Naive thymus-derived CD8-positive, alpha-beta T cell (primary cell): ENCODE measurements around the gene GH2. TPM values are rescaled to one million over a fixed set of nuclear protein-coding genes. Genes with fewer than 3 reads are reported as not detected.

Source experiments
- ATAC-seq, 2 donors: fragments of 150-1000 bp; cut with Tn5 transposase in 1 of 2; sonication (Bioruptor Pico), chemical (Tn5 transposase) in 1 of 2; 1 replicate in 1 of 2; 2 replicates in 1 of 2; pipeline ENCODE4 v1.10.0; 2021; ENCODE audit warnings: mild to moderate bottlenecking in 2 of 2, moderate library complexity in 2 of 2
- POLR2A ChIA-PET: fragments of 350-600 bp; sonication (Branson Sonifier 250); formaldehyde crosslinking; loops from one replicate; lab custom pipeline; 2021; ENCODE audit warnings: antibody characterized with exemption; lab: Charles Lee
- DNase-seq, 10 donors: peaks; one replicate each; pipeline versions ENCODE4 v3.0.0 to v3.0.0-alpha.2; 2020 to 2022
- H3K27ac Mint-ChIP-seq, 10 donors: one replicate each; pipeline ENCODE4 v1.8.0; 2020 to 2022; ENCODE audit warnings: mild to moderate bottlenecking in 10 of 10, mixed read lengths in 10 of 10, moderate library complexity in 4 of 10, inconsistent platforms in 1 of 10
- H3K27me3 Mint-ChIP-seq, 5 donors: one replicate each; pipeline ENCODE4 v1.8.0; 2021 to 2022; ENCODE audit warnings: mixed read lengths in 5 of 5
- H3K36me3 Mint-ChIP-seq, 3 donors: one replicate each; pipeline ENCODE4 v1.8.0; 2020 to 2022; ENCODE audit warnings: mixed read lengths in 3 of 3, mild to moderate bottlenecking in 2 of 3, inconsistent platforms in 1 of 3
- H3K4me1 Mint-ChIP-seq, 4 donors: one replicate each; pipeline ENCODE4 v1.8.0; 2021 to 2022; ENCODE audit warnings: mixed read lengths in 4 of 4
- H3K4me3 Mint-ChIP-seq, 10 donors: one replicate each; pipeline ENCODE4 v1.8.0; 2020 to 2022; ENCODE audit warnings: mild to moderate bottlenecking in 10 of 10, mixed read lengths in 10 of 10, moderate library complexity in 6 of 10, inconsistent platforms in 1 of 10
- H3K9me3 Mint-ChIP-seq, 9 donors: one replicate each; pipeline ENCODE4 v1.8.0; 2020 to 2022; ENCODE audit warnings: mixed read lengths in 9 of 9, mild to moderate bottlenecking in 3 of 9, inconsistent platforms in 1 of 9, moderate library complexity in 1 of 9
- polyA plus RNA-seq, 3 donors: library from polyadenylated mRNA; unstranded; fragments of 300-500 nt; fragmentation: Illumina TruSeq; gene quantifications; one replicate each; pipeline ENCODE4 v1.2.3, GENCODE V29; 2021
- total RNA-seq, 8 experiments: library from RNA in 2 of 8; stranded (reverse) in 2 of 8; gene quantifications; one replicate each; pipeline ENCODE4 v1.2.3 and lab custom pipeline; 2021 to 2026

GH2 gene
- total and polyA plus RNA-seq, 5 experiments from 2014 or later = not detected

DNA sequence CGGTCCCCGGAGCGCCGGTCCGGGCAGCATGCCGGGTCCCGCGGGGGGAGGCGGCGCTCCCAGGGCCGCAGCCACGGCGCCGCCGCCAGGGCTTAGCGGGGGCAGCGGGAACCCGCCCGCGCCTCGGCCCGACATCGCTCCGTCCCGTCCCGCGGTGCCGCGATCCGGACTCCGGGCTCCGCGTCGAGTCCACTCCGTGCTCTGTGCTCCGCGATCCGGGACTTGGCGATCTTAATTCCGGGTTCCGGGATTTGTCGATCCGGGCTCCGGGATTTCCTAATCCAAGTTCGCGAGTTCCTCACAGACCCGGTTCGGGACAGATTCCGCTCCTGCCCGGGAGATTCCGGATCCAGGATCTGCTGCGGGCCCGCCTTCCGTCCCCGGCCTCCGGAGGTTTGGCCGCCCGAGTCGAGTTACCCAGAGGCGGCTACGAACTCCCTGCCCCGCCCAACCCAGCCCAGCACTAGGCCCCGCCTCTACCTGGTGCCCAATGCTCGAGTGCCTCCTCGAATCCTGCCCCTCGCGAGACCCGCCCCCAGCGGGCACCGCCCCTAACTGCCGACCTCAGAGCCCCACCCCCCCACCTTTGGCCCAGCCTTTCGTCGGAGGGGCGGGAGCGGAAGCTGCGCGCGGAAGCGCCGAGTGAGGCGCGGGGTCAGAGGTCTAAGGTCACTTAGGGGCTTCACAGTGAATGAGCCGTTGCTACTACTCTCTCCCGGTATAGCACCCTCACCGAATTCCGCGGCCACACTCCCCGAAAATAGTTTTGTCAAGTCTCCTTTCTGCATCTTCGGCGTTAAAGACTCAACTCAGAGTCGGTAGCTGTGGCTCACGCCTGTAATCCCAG is 39.0 kb downstream of the GH2 start, which contains the start of gene SMARCD2:
Gene SMARCD2 (minus strand): TSS at position 146 of the 847 bp plus-strand sequence. CDS start 11 bp downstream, at position 135.
- no peaks in the 10 kb centered on the region for H3K27me3 Mint-ChIP-seq
- H3K9me3 Mint-ChIP-seq = no peaks in the 10 kb centered on the region
- DNase-seq (peak; percentile 94 to 99 (median 98)), ATAC-seq (peak; percentile 86 to 88)
- H3K4me3 Mint-ChIP-seq = peak within 1 kb of the TSS; percentile 90 to 98 (median 94)
- peaks cover 24 to 52% (median 52%) of the 10 kb centered on the region in 4 donors for H3K4me1 Mint-ChIP-seq
- POLR2A ChIA-PET = interaction anchor here (0.7 to 15.6 kb wide), 17 partner anchors 11 to 664 kb away, joined by 3 to 205 read pairs (median 4); partner anchors contain the start of genes CCDC47, CEP95, DDX42 and FTSJ3
- peak within 1 kb of the TSS; percentile 90 to 97 (median 94) for H3K27ac Mint-ChIP-seq
- peaks cover 0 to 4% (median 0%) of the 10 kb centered on the region in 3 donors for H3K36me3 Mint-ChIP-seq

- DNase-seq (peak in 3 of 10 donors; percentile 22 to 32 (median 23)), ATAC-seq (peak in 1 of 2 donors; percentile 32)
- Mint-ChIP-seq H3K4me3 (peak overlapping the region; percentile 90 to 98 (median 94)), H3K36me3 (peaks cover 0 to 6% (median 0%) of the 10 kb centered on the region in 3 donors), H3K4me1 (peaks cover 23 to 53% (median 51%) of the 10 kb centered on the region in 4 donors), H3K27ac (peak overlapping the region; percentile 88 to 96 (median 94)), H3K27me3 (no peaks in the 10 kb centered on the region), H3K9me3 (no peaks in the 10 kb centered on the region)
- POLR2A ChIA-PET = interaction anchor here (0.6 to 15.6 kb wide), 9 partner anchors 12 to 220 kb away, joined by 3 to 205 read pairs (median 5); partner anchors contain the start of genes CCDC47, DDX42, FTSJ3 and LIMD2
Observed at GRCh38 chr17:63842173-63842539, 39.6 kb downstream of the GH2 start.

GRCh38 chr17:63841350-63842172 is 40.2 kb downstream of the GH2 start:
- Mint-ChIP-seq H3K4me3 (peak overlapping the region; percentile 90 to 98 (median 94)), H3K27me3 (no peaks in the 10 kb centered on the region), H3K36me3 (peaks cover 0 to 12% (median 0%) of the 10 kb centered on the region in 3 donors), H3K9me3 (no peaks in the 10 kb centered on the region), H3K27ac (peak overlapping the region; percentile 88 to 96 (median 94)), H3K4me1 (peaks cover 25 to 59% (median 56%) of the 10 kb centered on the region in 4 donors)
- no peak for DNase-seq
- no peak for ATAC-seq
- POLR2A ChIA-PET = interaction anchor here (0.5 to 15.6 kb wide), 10 partner anchors 11 to 460 kb away, joined by 3 to 205 read pairs (median 5); partner anchors contain the start of genes CCDC47, DDX42, FTSJ3 and LIMD2

DNA sequence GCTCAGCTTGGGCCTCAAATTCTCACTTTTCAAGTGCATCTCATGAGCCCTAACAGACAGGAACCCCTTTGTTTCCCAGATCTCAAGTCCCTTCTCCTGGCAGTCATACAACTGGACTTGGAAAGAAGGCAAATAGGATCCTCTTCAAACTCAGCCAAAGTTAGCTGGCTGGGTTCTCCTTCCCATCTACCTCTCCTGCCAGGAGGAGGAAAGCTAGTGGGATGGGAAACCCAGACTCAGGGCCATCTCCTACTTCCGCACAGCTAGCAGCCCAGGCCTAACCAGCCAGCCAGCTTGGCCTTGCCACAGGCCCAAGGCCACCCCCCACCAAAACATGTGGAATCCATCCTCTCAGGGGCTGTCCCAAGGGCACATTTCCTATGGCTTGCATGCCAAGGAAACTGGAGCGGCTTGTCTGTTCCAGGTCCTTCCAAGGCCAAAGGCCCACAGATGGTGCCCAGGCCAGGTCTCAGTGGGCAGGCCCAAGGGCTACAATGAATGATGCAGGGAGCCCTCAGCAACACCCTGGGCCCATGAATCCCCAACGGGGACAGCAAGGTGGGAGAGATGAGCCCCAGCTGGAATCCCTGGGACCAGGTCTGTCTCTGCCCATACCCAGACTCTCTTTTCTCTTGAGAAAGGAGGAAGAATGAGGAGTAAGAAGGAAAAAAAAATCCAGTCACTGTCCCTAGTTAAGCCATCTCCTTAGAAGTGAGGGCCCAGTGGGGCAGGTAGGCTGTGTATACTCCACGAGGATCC is 41.0 kb downstream of the GH2 start:
- Mint-ChIP-seq H3K4me1 (peaks cover 24 to 60% (median 57%) of the 10 kb centered on the region in 4 donors), H3K36me3 (peaks cover 0 to 18% (median 0%) of the 10 kb centered on the region in 3 donors), H3K27ac (peak overlapping the region; percentile 88 to 96 (median 94)), H3K9me3 (no peaks in the 10 kb centered on the region), H3K27me3 (no peaks in the 10 kb centered on the region), H3K4me3 (peak overlapping the region; percentile 90 to 98 (median 94))
- POLR2A ChIA-PET = interaction anchor here (0.5 to 15.6 kb wide), 8 partner anchors 11 to 460 kb away, joined by 3 to 205 read pairs (median 5); partner anchors contain the start of genes CCDC47, DDX42, ERN1 and FTSJ3
- DNase-seq (no peak), ATAC-seq (no peak)

DNA sequence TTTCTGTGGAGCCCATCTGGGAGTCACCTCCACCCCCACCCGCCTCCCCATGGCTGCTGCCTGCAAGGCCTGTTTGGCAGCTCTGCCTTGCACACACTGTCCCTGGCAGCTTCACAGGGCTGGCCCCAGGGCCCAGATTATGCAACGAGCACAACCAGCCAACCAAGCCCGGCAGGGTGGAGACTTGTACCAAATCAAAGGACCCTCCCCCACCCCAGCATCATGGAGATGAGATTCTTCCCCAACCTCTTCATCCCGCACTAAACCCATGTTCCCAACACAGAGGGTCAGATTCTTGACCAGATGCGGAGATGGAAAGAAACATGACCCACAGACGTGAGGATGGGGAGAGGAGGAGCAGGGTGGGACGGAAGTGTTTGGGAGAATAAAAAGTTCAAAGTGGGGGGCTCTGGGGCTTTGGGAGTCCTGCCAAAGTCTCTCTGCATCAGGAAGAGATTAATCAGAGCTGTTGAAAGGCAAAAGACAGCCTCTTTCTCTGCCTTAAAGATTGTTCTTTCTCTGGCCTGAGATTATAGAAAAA is 43.0 kb downstream of the GH2 start:
- Mint-ChIP-seq H3K36me3 (peaks cover 0 to 37% (median 3%) of the 10 kb centered on the region in 3 donors), H3K27me3 (no peaks in the 10 kb centered on the region), H3K9me3 (no peaks in the 10 kb centered on the region), H3K4me1 (peaks cover 26 to 71% (median 65%) of the 10 kb centered on the region in 4 donors), H3K4me3 (peak overlapping the region; percentile 39 to 95 (median 66)), H3K27ac (peak overlapping the region; percentile 45 to 91 (median 83))
- no peak for ATAC-seq
- POLR2A ChIA-PET = interaction anchor here (0.7 to 15.6 kb wide), 6 partner anchors 8 to 230 kb away, joined by 4 to 205 read pairs (median 16); partner anchors contain the start of genes CCDC47, DDX42, FTSJ3 and LIMD2
- no peak for DNase-seq

- H3K9me3 Mint-ChIP-seq = no peaks in the 10 kb centered on the region
- ATAC-seq (no peak), DNase-seq (no peak)
- peak overlapping the region in 7 of 10 donors; percentile 14 to 66 (median 34) for H3K4me3 Mint-ChIP-seq
- peak overlapping the region in 7 of 10 donors; percentile 25 to 80 (median 59) for H3K27ac Mint-ChIP-seq
- POLR2A ChIA-PET = interaction anchor here (2.1 to 15.6 kb wide), 4 partner anchors 8 to 139 kb away, joined by 10 to 205 read pairs (median 100); partner anchors contain the start of genes CCDC47, DDX42, FTSJ3 and LIMD2
- H3K36me3 Mint-ChIP-seq = peaks cover 0 to 43% (median 3%) of the 10 kb centered on the region in 3 donors
- H3K27me3 Mint-ChIP-seq = no peaks in the 10 kb centered on the region
- peaks cover 24 to 70% (median 62%) of the 10 kb centered on the region in 4 donors for H3K4me1 Mint-ChIP-seq
Observed at GRCh38 chr17:63837962-63838600, 43.7 kb downstream of the GH2 start.

GRCh38 chr17:63837480-63837879 is 44.3 kb downstream of the GH2 start:
- POLR2A ChIA-PET = interaction anchor here (2.1 to 15.6 kb wide), 3 partner anchors 7 to 139 kb away, joined by 10 to 205 read pairs (median 177); partner anchors contain the start of genes FTSJ3, LIMD2 and PSMC5
- no peak for ATAC-seq
- Mint-ChIP-seq H3K9me3 (no peaks in the 10 kb centered on the region), H3K4me1 (peaks cover 24 to 71% (median 64%) of the 10 kb centered on the region in 4 donors), H3K4me3 (peak overlapping the region in 1 of 10 donors; percentile 56), H3K27me3 (no peaks in the 10 kb centered on the region), H3K36me3 (peaks cover 0 to 49% (median 5%) of the 10 kb centered on the region in 3 donors), H3K27ac (peak overlapping the region in 5 of 10 donors; percentile 10 to 80 (median 59))
- DNase-seq = no peak

DNA sequence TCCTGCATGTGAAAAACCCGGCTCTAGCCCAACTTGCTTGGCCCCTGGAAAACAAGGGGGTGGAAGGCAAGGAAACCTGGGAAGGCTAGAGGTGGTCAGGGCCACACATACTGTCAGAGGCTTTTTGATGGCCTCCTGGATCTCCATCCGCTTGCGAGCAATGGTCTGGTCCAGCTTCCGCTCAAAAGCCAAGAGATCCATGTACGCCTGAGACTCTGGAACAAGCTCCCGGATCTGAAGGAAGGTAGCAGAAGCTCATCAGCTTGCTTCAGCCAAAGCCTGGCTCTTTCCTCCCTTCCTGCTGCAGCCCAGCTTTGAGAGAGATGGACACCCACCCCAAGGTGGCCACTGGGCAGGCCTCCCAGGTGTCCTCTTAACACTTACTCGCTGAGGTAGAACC is 44.9 kb downstream of the GH2 start:
- Mint-ChIP-seq H3K9me3 (no peaks in the 10 kb centered on the region), H3K27me3 (no peaks in the 10 kb centered on the region), H3K4me1 (peaks cover 27 to 75% (median 70%) of the 10 kb centered on the region in 4 donors), H3K27ac (peak overlapping the region in 6 of 10 donors; percentile 11 to 76 (median 52)), H3K4me3 (no peak overlapping the region), H3K36me3 (peaks cover 0 to 55% (median 11%) of the 10 kb centered on the region in 3 donors)
- ATAC-seq = no peak
- DNase-seq = no peak
- POLR2A ChIA-PET = interaction anchor here (11.4 to 15.6 kb wide), 2 partner anchors 7 to 138 kb away, joined by 177 to 205 read pairs; partner anchors contain the start of genes FTSJ3, LIMD2 and PSMC5

- Mint-ChIP-seq H3K4me3 (peak overlapping the region in 1 of 10 donors; percentile 36), H3K4me1 (peaks cover 27 to 77% (median 71%) of the 10 kb centered on the region in 4 donors), H3K27me3 (no peaks in the 10 kb centered on the region), H3K36me3 (peaks cover 0 to 69% (median 18%) of the 10 kb centered on the region in 3 donors), H3K27ac (peak overlapping the region in 8 of 10 donors; percentile 46 to 90 (median 74)), H3K9me3 (no peaks in the 10 kb centered on the region)
- DNase-seq (no peak), ATAC-seq (no peak)
- POLR2A ChIA-PET = interaction anchor here (1.3 to 15.6 kb wide), 6 partner anchors 5 to 136 kb away, joined by 3 to 205 read pairs (median 94); partner anchors contain the start of genes CCDC47, DDX42, FTSJ3 and LIMD2
Observed at GRCh38 chr17:63835167-63835720, 46.5 kb downstream of the GH2 start.
